ENCODE results near the gene WWOX.

DNA sequence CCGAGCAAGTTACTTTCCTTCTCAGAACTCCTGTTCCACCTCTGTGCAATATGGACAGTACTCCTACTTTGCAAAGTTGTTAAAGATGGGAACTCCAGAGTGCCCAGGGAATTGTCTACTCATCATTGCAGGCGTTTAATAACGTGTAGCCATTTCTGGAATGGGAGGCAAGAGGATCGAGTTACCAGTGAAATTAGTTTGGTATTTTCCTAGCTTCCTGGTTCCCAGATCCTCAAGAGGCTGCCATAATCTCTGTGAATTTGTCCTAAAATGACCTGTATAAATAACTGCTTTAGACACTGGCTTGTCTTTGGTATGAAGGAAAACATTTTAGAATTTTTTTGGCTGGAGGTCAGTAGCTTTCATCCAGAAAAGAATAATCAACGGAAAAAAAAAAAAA is 27.7 kb downstream of the WWOX start:
- TF ChIP-seq, protein P1, sequence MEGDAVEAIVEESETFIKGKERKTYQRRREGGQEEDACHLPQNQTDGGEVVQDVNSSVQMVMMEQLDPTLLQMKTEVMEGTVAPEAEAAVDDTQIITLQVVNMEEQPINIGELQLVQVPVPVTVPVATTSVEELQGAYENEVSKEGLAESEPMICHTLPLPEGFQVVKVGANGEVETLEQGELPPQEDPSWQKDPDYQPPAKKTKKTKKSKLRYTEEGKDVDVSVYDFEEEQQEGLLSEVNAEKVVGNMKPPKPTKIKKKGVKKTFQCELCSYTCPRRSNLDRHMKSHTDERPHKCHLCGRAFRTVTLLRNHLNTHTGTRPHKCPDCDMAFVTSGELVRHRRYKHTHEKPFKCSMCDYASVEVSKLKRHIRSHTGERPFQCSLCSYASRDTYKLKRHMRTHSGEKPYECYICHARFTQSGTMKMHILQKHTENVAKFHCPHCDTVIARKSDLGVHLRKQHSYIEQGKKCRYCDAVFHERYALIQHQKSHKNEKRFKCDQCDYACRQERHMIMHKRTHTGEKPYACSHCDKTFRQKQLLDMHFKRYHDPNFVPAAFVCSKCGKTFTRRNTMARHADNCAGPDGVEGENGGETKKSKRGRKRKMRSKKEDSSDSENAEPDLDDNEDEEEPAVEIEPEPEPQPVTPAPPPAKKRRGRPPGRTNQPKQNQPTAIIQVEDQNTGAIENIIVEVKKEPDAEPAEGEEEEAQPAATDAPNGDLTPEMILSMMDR (IDR thresholded peaks at IDR 0.05; ENCODE audit: low read length) = no peak
- TF ChIP-seq EZH2 (optimal IDR thresholded peaks at IDR 0.05; ENCODE audit: low read depth, low read length) (no peak), EZH2phosphoT487 (IDR thresholded peaks at IDR 0.05; ENCODE audit: low read length) (no peak)

All from MM.1S (cell line).